HUES6 (cell line): ENCODE results near the gene CIDEA.

Source experiments
- H3K27ac ChIP-seq: 2 replicates; pipeline ENCODE4 v1.7.0; 2013; ENCODE audit warnings: low read depth, mild to moderate bottlenecking, low read length, inconsistent platforms
- H3K27me3 ChIP-seq: 2 replicates; pipeline ENCODE4 v1.6.1; 2013; ENCODE audit warnings: low read length; ENCODE audit not compliant: control insufficient read depth, insufficient read depth
- H3K36me3 ChIP-seq: 2 replicates; pipeline ENCODE4 v1.6.1; 2013; ENCODE audit warnings: low read length; ENCODE audit not compliant: control insufficient read depth, insufficient read depth
- H3K4me1 ChIP-seq: 2 replicates; pipeline ENCODE4 v1.6.1; 2013; ENCODE audit warnings: low read length; ENCODE audit not compliant: control insufficient read depth, insufficient read depth
- H3K4me3 ChIP-seq: 2 replicates; pipeline ENCODE4 v1.5.1; 2013; ENCODE audit warnings: low read depth, low read length
- H3K9ac ChIP-seq: one replicate; pipeline ENCODE4 v1.6.1; 2013; ENCODE audit warnings: mild to moderate bottlenecking, low read length
- H3K9me3 ChIP-seq: 2 replicates; pipeline ENCODE4 v1.6.1; 2013; ENCODE audit warnings: low read depth, low read length; ENCODE audit not compliant: control insufficient read depth, insufficient read depth

The CIDEA gene

DNA sequence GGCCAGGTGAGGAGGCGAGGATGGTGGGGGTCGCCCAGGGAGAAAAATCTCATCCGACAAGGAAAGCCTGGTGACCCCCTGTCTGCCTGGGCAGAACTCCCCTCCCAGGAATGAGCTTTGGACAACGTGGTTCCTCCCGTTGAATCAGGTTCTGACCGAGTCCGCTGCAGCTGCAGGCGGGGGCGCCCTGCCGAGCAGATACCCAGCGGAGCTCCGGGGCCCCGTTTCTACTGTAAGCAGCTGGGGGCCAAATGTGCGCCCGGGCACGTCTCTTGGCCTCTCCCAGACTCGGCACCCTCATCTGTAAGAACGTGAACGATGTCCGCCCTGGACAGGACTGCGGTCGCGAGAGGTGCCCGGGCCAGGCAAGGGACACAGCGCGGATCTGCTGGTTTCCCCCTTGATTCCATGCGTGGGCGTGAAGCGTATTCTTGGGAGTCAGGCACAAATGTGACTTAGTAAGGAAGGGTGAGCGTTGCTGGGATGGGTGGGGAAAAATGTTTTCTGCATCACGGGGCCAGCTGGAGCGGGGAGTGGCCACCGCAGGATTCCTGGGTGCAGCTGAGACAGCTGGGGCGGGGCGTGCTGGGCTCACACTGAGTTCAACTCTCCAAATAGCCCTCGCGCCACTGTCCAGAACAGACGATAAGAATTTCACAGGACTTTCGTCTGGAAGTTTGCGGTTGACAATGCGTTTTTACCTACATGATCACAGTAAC lies 33.7 kb downstream of the CIDEA start:
- Histone ChIP-seq H3K9me3 (no peaks in the 10 kb centered on the region), H3K36me3 (no peaks in the 10 kb centered on the region), H3K9ac (peak overlapping the region; percentile 68), H3K4me3 (peak overlapping the region; percentile 88), H3K27me3 (peaks cover 35% of the 10 kb centered on the region), H3K4me1 (peaks cover 22% of the 10 kb centered on the region), H3K27ac (no peak overlapping the region)

GRCh38 chr18:12288403-12288755 lies 34.2 kb downstream of the CIDEA start:
- no peak overlapping the region for H3K27ac ChIP-seq
- no peaks in the 10 kb centered on the region for H3K36me3 ChIP-seq
- peaks cover 35% of the 10 kb centered on the region for H3K27me3 ChIP-seq
- no peaks in the 10 kb centered on the region for H3K9me3 ChIP-seq
- peaks cover 22% of the 10 kb centered on the region for H3K4me1 ChIP-seq
- peak overlapping the region; percentile 88 for H3K4me3 ChIP-seq
- H3K9ac ChIP-seq = peak overlapping the region; percentile 68

DNA sequence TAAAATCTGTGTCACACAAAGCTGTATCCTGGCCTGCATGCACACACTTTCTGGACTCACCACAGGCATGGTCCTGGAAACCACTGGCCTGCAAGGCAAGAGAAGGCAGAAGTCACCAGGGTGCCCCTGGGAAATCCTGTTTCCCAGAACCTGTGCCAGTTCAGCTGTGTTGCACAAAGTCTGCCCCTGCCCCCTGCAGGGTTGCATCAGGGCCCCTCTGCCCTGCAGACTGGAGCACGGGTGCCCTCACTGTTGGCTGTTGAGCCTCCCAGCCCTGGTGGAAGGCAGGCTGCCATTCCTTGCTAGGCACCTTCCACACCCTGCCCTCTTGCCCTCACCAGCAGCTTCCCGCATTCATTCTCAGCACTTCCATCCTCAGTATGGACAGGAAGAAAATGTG lies 35.9 kb downstream of the CIDEA start:
- no peak overlapping the region for H3K4me3 ChIP-seq
- H3K9ac ChIP-seq = no peak overlapping the region
- H3K36me3 ChIP-seq = no peaks in the 10 kb centered on the region
- H3K9me3 ChIP-seq = no peaks in the 10 kb centered on the region
- H3K27me3 ChIP-seq = peaks cover 35% of the 10 kb centered on the region
- H3K27ac ChIP-seq = no peak overlapping the region
- H3K4me1 ChIP-seq = peaks cover 22% of the 10 kb centered on the region

GRCh38 chr18:12291161-12291560 lies 37.0 kb downstream of the CIDEA start:
- H3K27me3 ChIP-seq = peaks cover 33% of the 10 kb centered on the region
- H3K4me3 ChIP-seq = no peak overlapping the region
- H3K9me3 ChIP-seq = no peaks in the 10 kb centered on the region
- no peak overlapping the region for H3K9ac ChIP-seq
- H3K36me3 ChIP-seq = no peaks in the 10 kb centered on the region
- no peak overlapping the region for H3K27ac ChIP-seq
- peaks cover 22% of the 10 kb centered on the region for H3K4me1 ChIP-seq

GRCh38 chr18:12291690-12292089 lies 37.5 kb downstream of the CIDEA start:
- H3K4me3 ChIP-seq = no peak overlapping the region
- no peaks in the 10 kb centered on the region for H3K9me3 ChIP-seq
- no peaks in the 10 kb centered on the region for H3K36me3 ChIP-seq
- H3K9ac ChIP-seq = no peak overlapping the region
- peaks cover 22% of the 10 kb centered on the region for H3K4me1 ChIP-seq
- H3K27me3 ChIP-seq = peaks cover 29% of the 10 kb centered on the region
- H3K27ac ChIP-seq = no peak overlapping the region

GRCh38 chr18:12293831-12294230 lies 39.7 kb downstream of the CIDEA start:
- Histone ChIP-seq H3K4me1 (peaks cover 6% of the 10 kb centered on the region; the same call in 1 of the 2 replicates), H3K36me3 (no peaks in the 10 kb centered on the region), H3K4me3 (no peak overlapping the region), H3K9me3 (no peaks in the 10 kb centered on the region), H3K27ac (no peak overlapping the region), H3K9ac (no peak overlapping the region), H3K27me3 (peaks cover 7% of the 10 kb centered on the region; the same call in 1 of the 2 replicates)

- H3K4me3 ChIP-seq = no peak overlapping the region
- H3K4me1 ChIP-seq = no peaks in the 10 kb centered on the region
- peak overlapping the region; percentile 15 for H3K9ac ChIP-seq
- no peaks in the 10 kb centered on the region for H3K9me3 ChIP-seq
- no peaks in the 10 kb centered on the region for H3K27me3 ChIP-seq
- H3K36me3 ChIP-seq = no peaks in the 10 kb centered on the region
- H3K27ac ChIP-seq = no peak overlapping the region
These were observed 41.4 kb downstream of the CIDEA start for GRCh38 chr18:12295389-12296086.

DNA sequence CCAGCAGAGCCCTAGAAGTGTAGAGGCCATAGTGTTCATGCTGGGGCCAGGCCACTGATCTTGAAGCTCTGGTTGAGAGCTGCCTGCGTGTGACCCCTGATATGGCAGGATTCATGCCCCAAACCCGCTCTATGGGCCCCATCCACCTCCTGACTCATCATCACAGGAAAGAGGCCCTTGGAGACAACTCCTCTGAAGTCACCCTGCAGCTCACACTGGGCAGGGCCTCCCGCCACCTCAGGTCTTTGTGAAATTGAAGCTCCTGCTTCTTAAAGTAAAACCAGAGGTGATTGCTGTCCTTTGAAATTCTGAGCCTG lies 41.9 kb downstream of the CIDEA start:
- Histone ChIP-seq H3K9ac (peak overlapping the region; percentile 15), H3K9me3 (no peaks in the 10 kb centered on the region), H3K4me1 (no peaks in the 10 kb centered on the region), H3K36me3 (no peaks in the 10 kb centered on the region), H3K27ac (no peak overlapping the region), H3K27me3 (no peaks in the 10 kb centered on the region), H3K4me3 (no peak overlapping the region)

GRCh38 chr18:12296457-12296856 lies 42.3 kb downstream of the CIDEA start:
- no peak overlapping the region for H3K27ac ChIP-seq
- H3K9me3 ChIP-seq = no peaks in the 10 kb centered on the region
- H3K36me3 ChIP-seq = no peaks in the 10 kb centered on the region
- H3K9ac ChIP-seq = no peak overlapping the region
- H3K27me3 ChIP-seq = no peaks in the 10 kb centered on the region
- H3K4me3 ChIP-seq = no peak overlapping the region
- H3K4me1 ChIP-seq = no peaks in the 10 kb centered on the region

DNA sequence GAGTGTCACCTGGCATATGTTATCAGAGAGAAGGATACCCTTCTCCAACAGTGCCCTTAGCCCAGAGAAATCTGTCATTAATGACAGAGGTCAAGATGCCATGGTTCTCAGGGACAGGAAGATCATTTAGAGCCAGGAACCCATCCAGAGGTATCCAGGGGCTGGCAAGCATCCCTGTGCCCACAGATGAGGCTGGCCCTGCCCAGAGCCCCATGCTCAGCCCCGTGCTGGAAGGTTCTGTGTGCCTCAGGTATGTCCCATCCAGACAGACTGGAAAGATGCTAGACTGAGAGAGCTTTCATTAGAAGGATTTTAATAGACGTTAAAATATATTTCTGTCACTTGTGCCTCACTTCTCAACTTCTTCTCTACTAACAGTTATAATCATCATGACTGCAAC lies 45.7 kb downstream of the CIDEA start:
- no peaks in the 10 kb centered on the region for H3K36me3 ChIP-seq
- no peak overlapping the region for H3K4me3 ChIP-seq
- H3K27ac ChIP-seq = no peak overlapping the region
- H3K9me3 ChIP-seq = no peaks in the 10 kb centered on the region
- no peak overlapping the region for H3K9ac ChIP-seq
- H3K4me1 ChIP-seq = 0 out of 2 replicates have a peak, but pooled peaks cover 2% of the 10 kb centered on the region
- peaks cover 2% of the 10 kb centered on the region for H3K27me3 ChIP-seq

DNA sequence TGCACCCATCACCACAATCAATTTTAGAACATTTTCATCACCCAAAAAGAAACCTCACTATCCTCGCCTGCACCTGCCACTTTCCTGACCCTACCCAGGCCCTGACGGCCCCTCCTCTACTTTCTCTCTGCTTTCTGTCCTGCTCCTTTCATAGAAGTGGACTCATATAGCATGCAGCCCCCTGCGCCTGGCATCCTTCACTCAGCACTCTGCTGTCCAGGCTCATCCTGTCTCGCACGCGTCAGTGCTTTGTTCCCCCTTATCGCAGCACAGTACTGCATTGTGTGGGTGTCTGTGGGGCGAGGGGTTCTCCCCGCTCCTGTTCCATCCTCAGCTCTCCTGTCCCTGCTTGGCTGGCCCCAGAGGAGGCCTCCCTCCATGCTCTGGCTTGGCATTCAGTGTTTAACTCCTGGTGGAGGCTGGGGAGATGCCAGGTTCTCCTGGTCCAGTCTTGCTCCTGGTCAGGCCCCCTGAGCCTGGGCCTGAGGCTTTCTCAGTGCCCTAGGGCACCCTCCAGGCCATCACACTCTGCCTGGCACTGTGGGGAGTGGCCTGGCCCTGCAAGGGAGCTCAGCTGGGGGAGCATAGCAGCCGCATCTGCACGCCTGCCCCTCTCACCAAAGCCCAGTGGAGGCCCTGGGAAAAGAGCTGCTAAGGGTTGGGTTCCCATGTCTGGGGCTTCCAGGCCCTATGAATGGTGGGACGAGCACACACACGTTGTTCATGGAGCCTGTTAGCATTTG lies 47.3 kb downstream of the CIDEA start:
- Histone ChIP-seq H3K36me3 (no peaks in the 10 kb centered on the region), H3K27me3 (peaks cover 16% of the 10 kb centered on the region), H3K9me3 (no peaks in the 10 kb centered on the region), H3K27ac (no peak overlapping the region), H3K4me3 (no peak overlapping the region), H3K9ac (no peak overlapping the region), H3K4me1 (peaks cover 16% of the 10 kb centered on the region)
